IMR-90 (cell line): ENCODE results near the gene ZNF620. TPM values are rescaled to one million over a fixed set of nuclear protein-coding genes. Genes with fewer than 3 reads are reported as not detected.

Experiments used
- ATAC-seq: fragments of 200-7000 bp; cut with Tn5 transposase; 2 replicates; pipeline ENCODE4 v1.9.1; 2020; ENCODE audit warnings: low read depth, mild to moderate bottlenecking, moderate library complexity
- BruUV-seq: library from RNA; stranded (reverse); fragments of 400-500 nt; replicated peaks from 2 replicates; lab custom pipeline; 2021; lab: Mats Ljungman, UMichigan
- CTCF ChIA-PET: fragments of 300-600 bp; formaldehyde crosslinking; extraction: SDS; loops from one replicate; lab custom pipeline; 2021; ENCODE audit warnings: antibody characterized with exemption; lab: Yijun Ruan, JAX
- POLR2A ChIA-PET: fragments of 300-600 bp; sonication (Branson Sonifier 250); formaldehyde crosslinking; loops from one replicate; lab custom pipeline; 2022; ENCODE audit warnings: antibody characterized with exemption; ENCODE audit not compliant: unreplicated experiment; lab: Charles Lee
- DNase-seq: peaks from one replicate; pipeline ENCODE4 v3.0.0; 2013
- H2AFZ ChIP-seq: replicated peaks from 2 replicates; pipeline ENCODE3; 2013; ENCODE audit warnings: low read length, mild to moderate bottlenecking; ENCODE audit not compliant: poor library complexity
- H2AK5ac ChIP-seq: 2 replicates; pipeline ENCODE4 v1.6.1; 2013; ENCODE audit warnings: low read depth, low read length, inconsistent platforms
- H2AK9ac ChIP-seq: replicated peaks from 2 replicates; pipeline ENCODE3; 2013; ENCODE audit warnings: mild to moderate bottlenecking, low read depth, low read length, moderate library complexity; ENCODE audit not compliant: poor library complexity
- H2BK120ac ChIP-seq: 2 replicates; pipeline ENCODE4 v1.6.1; 2013; ENCODE audit warnings: low read depth, low read length, inconsistent platforms
- H2BK15ac ChIP-seq: 3 replicates; pipeline ENCODE4 v1.6.1; 2013; ENCODE audit warnings: low read depth, low read length, inconsistent platforms
- H2BK20ac ChIP-seq: 2 replicates; pipeline ENCODE4 v1.6.1; 2013; ENCODE audit warnings: low read depth, mild to moderate bottlenecking, inconsistent platforms, low read length, moderate library complexity
- H2BK5ac ChIP-seq: 2 replicates; pipeline ENCODE4 v1.6.1; 2013; ENCODE audit warnings: mild to moderate bottlenecking, low read depth, low read length, inconsistent platforms; ENCODE audit not compliant: poor library complexity, severe bottlenecking
- H3K14ac ChIP-seq: replicated peaks from 2 replicates; pipeline ENCODE4 v1.6.1; 2013; ENCODE audit warnings: low read depth, low read length, inconsistent platforms
- H3K18ac ChIP-seq: 2 replicates; pipeline ENCODE4 v1.6.1; 2013; ENCODE audit warnings: low read depth, low read length, control low read depth
- H3K23ac ChIP-seq: 2 replicates; pipeline ENCODE4 v1.6.1; 2013; ENCODE audit warnings: low read depth, low read length, inconsistent platforms
- H3K27ac ChIP-seq: 2 replicates; pipeline ENCODE4 v1.5.1; 2013; ENCODE audit warnings: mild to moderate bottlenecking, control low read depth, low read length; ENCODE audit not compliant: insufficient read depth
- H3K27me3 ChIP-seq: 2 replicates; pipeline ENCODE4 v1.6.1; 2013; ENCODE audit warnings: low read length; ENCODE audit not compliant: control insufficient read depth, insufficient read depth
- H3K36me3 ChIP-seq: 2 replicates; pipeline ENCODE4 v1.6.1; 2013; ENCODE audit warnings: low read length, mixed read lengths; ENCODE audit not compliant: control insufficient read depth, insufficient read depth
- H3K4ac ChIP-seq: 2 replicates; pipeline ENCODE4 v1.6.1; 2013; ENCODE audit warnings: low read depth, low read length, inconsistent platforms
- H3K4me1 ChIP-seq: 2 replicates; pipeline ENCODE4 v1.6.1; 2013; ENCODE audit warnings: low read length, mixed read lengths; ENCODE audit not compliant: control insufficient read depth, insufficient read depth
- H3K4me2 ChIP-seq: 2 replicates; pipeline ENCODE4 v1.6.1; 2013; ENCODE audit warnings: low read depth, mild to moderate bottlenecking, control low read depth, low read length, moderate library complexity
- H3K4me3 ChIP-seq: 2 replicates; pipeline ENCODE4 v1.5.1; 2013; ENCODE audit warnings: low read depth, mild to moderate bottlenecking, control low read depth, low read length, moderate library complexity; ENCODE audit not compliant: insufficient read depth
- H3K56ac ChIP-seq: 2 replicates; pipeline ENCODE4 v1.6.1; 2013; ENCODE audit warnings: low read length, inconsistent platforms; ENCODE audit not compliant: insufficient read depth; ENCODE audit errors: extremely low read depth
- H3K79me1 ChIP-seq, 2 experiments: 2 replicates each; pipeline ENCODE4 v1.6.1; 2013; ENCODE audit warnings: low read length in 2 of 2, inconsistent platforms in 1 of 2, low read depth in 1 of 2
- H3K9ac ChIP-seq: 2 replicates; pipeline ENCODE4 v1.6.1; 2013; ENCODE audit warnings: low read depth, low read length, control low read depth
- H3K9me1 ChIP-seq: 2 replicates; pipeline ENCODE4 v1.6.1; 2013; ENCODE audit warnings: low read length, inconsistent platforms; ENCODE audit not compliant: insufficient read depth
- H3K9me3 ChIP-seq: 2 replicates; pipeline ENCODE4 v1.6.1; 2013; ENCODE audit warnings: low read length; ENCODE audit not compliant: control insufficient read depth, insufficient read depth
- H4K20me1 ChIP-seq: 2 replicates; pipeline ENCODE4 v1.6.1; 2013; ENCODE audit warnings: low read length, inconsistent platforms; ENCODE audit not compliant: insufficient read depth
- H4K5ac ChIP-seq: 2 replicates; pipeline ENCODE4 v1.6.1; 2013; ENCODE audit warnings: mild to moderate bottlenecking, low read depth, low read length, control low read depth
- H4K8ac ChIP-seq, 2 experiments: 2 replicates each; pipeline ENCODE4 v1.6.1; 2013; ENCODE audit warnings: low read depth in 2 of 2, low read length in 2 of 2, control low read depth in 1 of 2, inconsistent platforms in 1 of 2
- H4K91ac ChIP-seq: 2 replicates; pipeline ENCODE4 v1.6.1; 2013; ENCODE audit warnings: low read depth, low read length, inconsistent platforms; ENCODE audit not compliant: insufficient read depth
- CHD1 ChIP-seq: IDR thresholded peaks from 2 replicates; pipeline ENCODE4 v1.6.1; 2012; ENCODE audit warnings: low read depth, low read length, improper control_type of control experiment
- CTCF ChIP-seq: conservative IDR thresholded peaks from 2 replicates; pipeline ENCODE4 v1.5.1; 2012; ENCODE audit warnings: mild to moderate bottlenecking, low read depth, low read length, improper control_type of control experiment
- FOS ChIP-seq: fragments of 150-350 bp; IDR thresholded peaks from 2 replicates; pipeline ENCODE4 v1.6.1; 2016; ENCODE audit warnings: low read depth, low read length
- MAZ ChIP-seq: IDR thresholded peaks from 2 replicates; pipeline ENCODE4 v1.6.1; 2012; ENCODE audit warnings: low read depth, mild to moderate bottlenecking, low read length, improper control_type of control experiment, moderate library complexity, borderline replicate concordance
- NFE2L2 ChIP-seq: fragments of 150-350 bp; IDR thresholded peaks from 2 replicates; pipeline ENCODE4 v1.6.1; 2016; ENCODE audit warnings: low read depth, mild to moderate bottlenecking, low read length
- SMC3 ChIP-seq: fragments of 150-350 bp; IDR thresholded peaks from 2 replicates; pipeline ENCODE4 v1.6.1; 2016; ENCODE audit warnings: low read depth, mild to moderate bottlenecking, antibody characterized with exemption, low read length, moderate library complexity
- WGBS, 2 experiments: methylation state at CpG; one replicate each; pipeline versions ENCODE4 v1.1.5 to v1.1.7; 2013; ENCODE audit warnings: missing lambda C conversion rate in 2 of 2; ENCODE audit not compliant: insufficient read length in 1 of 2; ENCODE audit errors: extremely low coverage in 2 of 2; 5-methylcytosine and 5-hydroxymethylcytosine counted together
- dilution Hi-C: fragments of 300-500 bp; cut with HindIII; formaldehyde crosslinking; loops from one replicate; pipeline ENCODE4 v1.14.3; 2018; ENCODE audit warnings: low sequenced_read_pairs; ENCODE audit not compliant: unreplicated experiment
- in situ Hi-C: fragments of 300-500 bp; cut with MboI; formaldehyde crosslinking; loops from 3 replicates; pipeline ENCODE4 v1.14.3; 2019; ENCODE audit warnings: low sequenced_read_pairs, inconsistent platforms, mixed read lengths
- intact Hi-C: fragments of 100-400 bp; cut with micrococcal nuclease; formaldehyde crosslinking; loops from 2 replicates; pipeline ENCODE4 v1.10.0; 2022
- polyA plus RNA-seq, 3 experiments: library from polyadenylated mRNA; depleted of rRNA; stranded (reverse); fragments of >200 nt; gene quantifications; 2 replicates each; pipeline ENCODE4 v1.2.3, GENCODE V29; 2012; ENCODE audit warnings: low replicate concordance in 1 of 3
- total RNA-seq: library from RNA; depleted of rRNA; stranded (reverse); fragments of >200 nt; gene quantifications from 2 replicates; pipeline ENCODE4 v1.2.3, GENCODE V29; 2012

The ZNF620 gene
- total and polyA plus RNA-seq, 2 of the 4 experiments (the other 2 are of a cell fraction) = 0.48 to 0.72 TPM

- no TSS peak for BruUV-seq
- Histone ChIP-seq H3K23ac (no peak overlapping the region), H3K36me3 (no peaks in the 10 kb centered on the region), H3K9me3 (no peaks in the 10 kb centered on the region; the same call in 1 of the 2 replicates), H4K20me1 (no peaks in the 10 kb centered on the region), H4K8ac (no peak overlapping the region), H3K4me2 (no peak overlapping the region), H2BK5ac (no peak overlapping the region), H3K27ac (no peak overlapping the region), H4K91ac (no peak overlapping the region), H2BK15ac (no peak overlapping the region), H4K5ac (no peak overlapping the region), H3K14ac (no peak overlapping the region), H2BK120ac (no peak overlapping the region), H2BK20ac (no peak overlapping the region), H3K4ac (no peak overlapping the region), H3K56ac (no peak overlapping the region), H3K27me3 (no peaks in the 10 kb centered on the region), H2AK5ac (no peak overlapping the region), H2AK9ac (no peak overlapping the region), H3K4me3 (no peak overlapping the region), H3K9me1 (no peaks in the 10 kb centered on the region), H2AFZ (no peak overlapping the region), H3K9ac (no peak overlapping the region), H3K79me1 (no peaks in the 10 kb centered on the region), H3K18ac (no peak overlapping the region), H3K4me1 (no peaks in the 10 kb centered on the region)
- in situ Hi-C loops = no loop called here
- ATAC-seq (no peak), DNase-seq (no peak)
- intact Hi-C loops = no loop called here
- dilution Hi-C loops = no loop called here
- 100% methylated on average over 1 of the region's 1 CpG; no CpG with 5 or more reads in 1 of the 2 experiments for WGBS, 2 experiments
- CTCF ChIA-PET = interaction anchor here (0.6 kb wide), 1 partner anchor 637 kb away, joined by 3 read pairs; no protein-coding TSS in a partner anchor
- TF ChIP-seq FOS (no peak), NFE2L2 (no peak), CHD1 (no peak), CTCF (no peak), MAZ (no peak), SMC3 (no peak)
- POLR2A ChIA-PET = no interaction called here
Observed at GRCh38 chr3:40550167-40550566, 44.3 kb downstream of the ZNF620 start.
